CD4-positive, alpha-beta T cell treated with Interleukin-4 for 1 hour (primary cell): ENCODE results near the gene ELOVL6.
"Not testable (repeated sequence)": the region's sequence is repeated elsewhere in the genome, so short reads cannot be mapped to it uniquely, and the experiment has no call there.

Experiments used
- DNase-seq, 2 donors: peaks; one replicate each; pipeline ENCODE4 v3.0.0-alpha.2; 2020 to 2022

ELOVL6 gene

DNA sequence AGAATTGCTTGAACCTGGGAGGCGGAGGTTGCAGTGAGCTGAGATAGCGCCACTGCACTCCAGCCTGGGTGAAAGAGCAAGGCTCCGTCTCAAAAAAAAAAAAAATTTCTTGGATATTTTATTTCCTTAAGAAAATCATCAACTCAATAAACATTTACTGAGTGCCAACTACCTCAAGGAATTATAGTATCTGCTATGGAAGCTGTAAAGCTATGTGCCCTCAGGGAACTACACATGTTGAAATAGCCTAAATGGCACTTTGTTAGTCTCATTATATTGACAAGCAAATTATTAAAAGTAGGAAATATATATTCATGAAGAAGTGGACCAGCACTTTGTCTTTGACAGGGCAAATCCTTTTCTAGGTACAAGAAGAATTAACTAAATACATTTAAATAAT, 40.8 kb downstream of the ELOVL6 start:
- DNase-seq, result no peak

DNA sequence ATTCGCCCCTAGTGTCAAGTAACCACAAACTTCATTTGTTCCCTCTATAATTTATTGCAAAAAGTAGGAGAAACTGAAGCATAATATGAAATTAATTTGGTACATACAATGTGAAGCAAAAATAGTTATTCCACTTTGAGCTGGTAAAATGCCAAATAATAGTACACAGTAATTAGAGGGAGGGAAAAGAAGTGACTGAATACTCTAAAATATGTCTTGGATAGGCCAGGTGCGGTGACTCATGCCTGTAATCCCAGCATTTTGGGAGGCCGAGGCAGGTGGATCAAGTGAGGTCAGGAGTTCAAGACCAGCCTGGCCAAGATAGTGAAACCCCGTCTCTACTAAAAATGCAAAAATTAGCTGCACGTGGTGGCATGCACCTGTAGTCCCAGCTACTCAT, 41.2 kb downstream of the ELOVL6 start:
- DNase-seq, result not testable (repeated sequence)

DNA sequence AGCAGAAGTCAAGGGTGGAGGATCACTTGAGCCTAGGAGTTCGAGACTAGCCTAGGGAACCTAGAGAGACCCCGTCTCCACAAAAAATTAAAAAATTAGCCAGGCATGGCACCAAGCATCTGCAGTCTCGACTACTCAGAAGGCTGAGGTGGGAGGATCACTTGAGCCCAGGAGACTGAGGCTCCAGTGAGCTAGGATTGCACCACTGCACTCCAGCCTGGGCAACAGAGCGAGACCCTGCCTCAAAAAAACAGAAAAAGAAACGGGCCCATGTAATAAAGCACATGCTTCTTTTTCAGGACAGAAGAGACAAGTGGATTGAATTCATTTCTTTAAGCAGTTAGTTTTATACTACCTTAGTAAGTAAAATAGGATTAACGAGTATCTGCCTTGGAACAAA, 42.0 kb downstream of the ELOVL6 start:
- DNase-seq, result no peak

DNA sequence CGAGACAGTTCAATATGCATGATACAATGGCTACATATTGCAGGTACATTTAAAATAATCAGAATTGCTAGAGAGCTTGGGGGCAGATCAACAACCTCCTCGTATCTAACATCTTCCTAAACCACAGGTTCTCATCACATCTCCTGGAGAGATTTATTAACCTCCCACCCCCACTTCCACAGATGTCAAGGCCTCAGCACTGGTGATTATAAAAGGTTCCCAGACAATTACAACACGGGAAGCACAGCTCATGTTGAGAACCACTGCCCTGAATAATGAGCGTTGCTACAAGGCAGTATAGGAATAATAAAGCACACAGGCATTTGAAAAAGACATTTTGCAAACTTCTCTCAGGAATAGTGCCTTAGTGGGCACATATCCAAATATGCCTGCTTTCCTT, 42.8 kb downstream of the ELOVL6 start:
- DNase-seq, result no peak

DNA sequence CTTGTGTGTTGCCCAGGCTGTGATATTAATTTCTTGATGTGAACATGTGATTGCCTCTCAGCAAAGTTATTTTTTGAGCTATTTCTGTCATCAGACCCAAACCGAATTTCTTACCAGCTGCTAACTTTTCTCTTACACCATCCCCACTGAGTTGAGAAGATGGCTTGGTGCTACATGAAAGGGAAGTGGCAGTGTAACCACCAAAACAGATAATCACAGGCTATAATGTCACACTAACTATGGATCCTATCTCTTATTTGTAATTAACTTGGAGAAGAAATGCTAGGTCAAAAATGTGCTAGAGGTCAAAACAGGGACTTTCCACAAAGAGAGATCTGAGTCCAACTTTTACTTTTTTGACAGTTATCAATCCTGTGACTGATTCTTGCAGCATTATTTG, 43.8 kb downstream of the ELOVL6 start:
- DNase-seq, result peak in 1 of 2 donors; percentile 9

DNA sequence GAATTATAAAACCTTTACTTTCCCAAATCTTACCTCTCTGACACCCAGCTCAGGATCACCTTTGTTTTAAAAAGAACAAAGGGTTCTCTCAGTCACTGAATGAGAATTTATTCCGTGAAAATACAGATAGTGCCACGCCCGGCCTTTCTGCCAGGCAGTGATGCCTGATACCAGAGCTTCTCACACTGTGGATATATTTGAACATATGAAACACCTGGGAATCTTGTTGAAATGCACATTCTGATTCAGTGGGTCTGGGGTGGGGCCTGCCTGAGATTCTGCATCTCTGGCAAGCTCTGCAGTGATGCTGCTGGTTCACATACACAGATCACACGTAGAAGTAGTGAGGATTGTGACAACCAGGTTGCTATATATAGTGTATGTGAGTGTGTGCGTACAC, 46.0 kb downstream of the ELOVL6 start:
- DNase-seq, result no peak

DNA sequence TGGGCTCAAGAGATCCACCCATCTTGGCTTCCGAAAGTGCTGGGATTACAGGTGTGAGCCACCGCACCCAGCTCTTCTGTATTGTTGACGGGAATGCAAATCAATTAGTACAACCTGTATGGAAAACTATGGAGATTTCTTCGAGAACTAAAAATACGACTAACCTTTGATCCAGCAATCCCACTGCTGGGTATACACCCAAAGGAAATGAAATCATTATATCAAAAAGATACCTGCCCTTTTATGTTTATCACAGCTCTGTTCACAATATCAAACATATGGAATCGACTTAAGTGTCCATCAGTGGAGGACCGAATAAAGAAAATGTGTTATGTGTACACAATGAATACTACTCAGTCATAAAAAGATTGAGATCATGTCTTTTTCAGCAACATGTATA, 49.3 kb downstream of the ELOVL6 start:
- no peak for DNase-seq

DNA sequence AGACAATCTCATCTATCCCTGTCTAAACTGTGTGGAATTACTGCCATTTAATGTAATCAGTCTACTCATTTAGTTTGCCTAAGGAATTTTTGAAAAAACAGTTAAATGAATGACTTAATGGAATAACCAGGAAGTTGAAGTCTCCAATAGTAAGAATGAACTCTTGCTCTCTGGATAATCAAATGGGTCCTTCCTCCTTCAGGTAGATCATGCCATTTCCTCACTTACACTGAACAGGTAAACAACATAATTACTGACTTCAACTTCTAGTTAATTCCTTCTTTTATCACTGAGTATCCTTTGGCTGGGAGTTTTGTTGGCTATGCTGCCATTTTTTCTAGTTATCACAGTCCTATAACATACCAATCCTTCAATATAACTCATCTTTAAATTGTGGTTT, 56.0 kb downstream of the ELOVL6 start:
- DNase-seq, result no peak

DNA sequence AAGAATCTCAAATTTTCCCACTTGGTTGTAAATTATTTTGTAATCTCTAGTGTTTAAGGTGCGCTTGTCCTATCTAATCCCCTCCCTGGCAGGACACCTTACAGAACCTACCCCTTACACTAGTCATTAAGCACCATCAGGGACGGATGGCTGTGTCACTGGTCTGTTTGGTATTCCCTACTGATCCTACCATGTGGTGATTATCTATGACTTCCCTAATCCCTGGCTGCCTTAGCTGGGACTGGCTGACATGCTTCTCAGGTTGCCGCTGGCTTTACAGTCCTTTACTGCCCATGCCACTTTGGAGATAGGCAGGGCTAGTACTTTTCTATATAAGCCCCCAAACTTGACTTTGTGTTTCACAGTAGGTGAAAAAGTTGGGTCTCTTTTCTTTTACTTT, 58.6 kb downstream of the ELOVL6 start:
- DNase-seq, result no peak

DNA sequence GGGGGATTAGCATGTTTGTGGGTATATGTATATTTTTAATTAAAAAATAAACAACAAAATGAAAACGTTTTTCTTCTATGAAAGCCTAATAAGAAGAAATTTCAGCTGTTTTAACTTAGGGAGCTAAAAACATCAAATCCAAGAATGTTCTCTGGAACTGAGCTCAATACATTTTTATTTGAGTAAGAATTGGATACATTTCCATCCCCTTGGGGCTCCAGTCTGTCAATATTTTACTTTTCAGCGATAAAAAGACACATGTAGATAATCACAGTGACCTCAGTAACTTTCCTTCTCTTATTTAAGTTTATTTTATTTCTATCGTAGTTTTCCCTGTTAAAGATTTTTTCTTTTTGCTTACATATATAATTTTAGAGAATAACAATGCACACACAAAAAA, 59.3 kb downstream of the ELOVL6 start:
- no peak for DNase-seq

DNA sequence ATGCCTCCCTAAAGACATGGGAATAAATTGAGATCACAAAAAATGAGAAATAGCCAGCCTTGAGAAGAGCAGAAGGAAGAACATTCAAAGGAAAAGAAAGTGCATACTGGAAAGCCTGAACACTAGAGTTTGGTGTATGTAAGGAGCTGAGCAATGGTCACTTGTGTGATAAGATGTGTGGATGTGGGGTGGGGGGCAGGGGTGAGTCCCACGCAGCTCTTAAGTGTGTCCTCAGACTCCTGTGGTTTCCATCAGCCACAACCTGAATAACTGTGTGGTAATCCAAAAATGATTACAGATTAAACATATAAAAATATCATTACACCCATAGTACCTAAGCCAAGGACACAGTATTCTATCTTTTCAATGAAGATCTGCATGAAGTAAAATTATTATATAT, 59.9 kb downstream of the ELOVL6 start:
- no peak for DNase-seq

DNA sequence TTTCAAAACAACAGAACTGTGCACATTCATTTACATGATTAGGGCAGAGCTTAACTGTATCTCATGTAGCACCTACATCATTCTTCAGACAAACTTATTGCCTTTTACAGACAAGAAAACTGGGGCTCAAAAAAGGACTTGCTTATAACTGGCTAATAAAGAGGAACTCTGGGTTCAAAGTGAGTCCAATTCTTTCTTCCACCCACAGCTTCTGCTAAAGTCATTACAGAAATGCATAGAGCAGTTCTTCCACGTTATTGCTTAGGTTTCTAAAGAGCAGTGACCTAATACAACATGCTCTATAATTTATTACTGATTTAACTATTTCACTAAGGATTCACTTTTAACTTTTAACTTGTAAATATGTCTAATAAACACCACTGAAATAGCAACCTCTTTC, 60.6 kb downstream of the ELOVL6 start:
- DNase-seq, result no peak

DNA sequence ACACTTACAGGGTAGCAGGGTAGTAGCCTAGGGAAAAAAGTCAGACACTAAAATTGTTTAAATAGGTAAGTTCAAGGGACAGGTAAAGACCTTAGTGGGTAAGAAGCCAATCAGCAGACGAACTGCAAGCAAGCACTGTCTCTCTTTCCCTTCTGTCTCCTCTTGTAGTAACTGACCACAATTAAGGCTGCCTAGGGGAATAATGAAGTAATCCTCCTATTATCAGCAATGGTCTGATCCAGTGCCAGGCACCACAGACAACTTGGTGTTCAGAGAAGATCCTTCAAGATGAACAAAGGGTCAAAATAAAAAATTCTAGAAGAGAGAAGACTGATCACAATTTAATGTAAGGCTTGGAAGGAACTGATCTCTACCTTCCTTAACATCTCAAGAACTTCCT, 62.9 kb downstream of the ELOVL6 start:
- DNase-seq, result no peak

DNA sequence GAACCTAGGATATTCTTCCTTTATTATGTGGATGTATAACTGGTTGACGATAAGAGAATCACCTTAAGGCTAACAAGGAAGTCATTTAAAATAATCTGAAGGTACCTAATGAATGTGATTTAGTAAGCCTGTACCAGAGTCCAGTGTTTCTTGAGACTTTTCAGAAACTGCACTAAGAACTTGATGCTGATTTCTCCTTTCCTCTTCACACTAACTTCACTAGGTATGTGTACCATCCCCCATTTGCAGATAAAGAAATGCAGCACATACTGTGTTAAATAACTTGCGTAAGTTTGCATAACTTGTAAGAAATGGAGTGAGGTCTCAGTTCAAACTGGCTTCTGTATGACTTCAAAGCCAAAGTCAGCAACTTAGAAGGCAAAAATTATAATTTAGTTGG, 63.3 kb downstream of the ELOVL6 start:
- no peak for DNase-seq

DNA sequence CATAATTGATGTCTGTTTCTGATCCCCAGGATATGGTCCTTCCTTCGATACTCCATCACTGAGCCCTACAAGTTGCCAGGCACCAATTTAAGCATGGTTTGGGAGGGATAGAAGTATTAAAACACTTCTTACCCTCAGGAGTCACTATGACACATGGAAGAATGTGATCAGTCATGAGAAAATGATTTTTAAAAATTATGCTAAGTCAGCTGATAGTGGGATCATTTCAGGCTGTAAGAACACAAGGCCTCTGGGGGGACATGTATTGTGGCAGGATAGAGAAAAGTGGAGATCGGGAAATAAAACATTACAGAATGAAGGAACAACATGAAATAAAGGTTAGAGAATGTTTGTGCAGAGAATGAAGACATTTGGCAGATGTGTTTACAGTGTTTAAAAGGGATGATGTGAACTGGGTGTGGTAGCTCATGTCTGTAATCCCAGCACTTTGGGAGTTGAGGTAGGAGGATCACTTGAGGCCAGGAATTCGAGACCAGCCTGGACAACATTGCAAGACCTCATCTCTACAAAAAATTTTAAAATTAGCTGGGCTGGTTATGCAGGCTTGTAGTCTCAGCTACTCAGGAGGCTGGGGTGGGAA, 64.0 kb downstream of the ELOVL6 start:
- DNase-seq, result no peak

DNA sequence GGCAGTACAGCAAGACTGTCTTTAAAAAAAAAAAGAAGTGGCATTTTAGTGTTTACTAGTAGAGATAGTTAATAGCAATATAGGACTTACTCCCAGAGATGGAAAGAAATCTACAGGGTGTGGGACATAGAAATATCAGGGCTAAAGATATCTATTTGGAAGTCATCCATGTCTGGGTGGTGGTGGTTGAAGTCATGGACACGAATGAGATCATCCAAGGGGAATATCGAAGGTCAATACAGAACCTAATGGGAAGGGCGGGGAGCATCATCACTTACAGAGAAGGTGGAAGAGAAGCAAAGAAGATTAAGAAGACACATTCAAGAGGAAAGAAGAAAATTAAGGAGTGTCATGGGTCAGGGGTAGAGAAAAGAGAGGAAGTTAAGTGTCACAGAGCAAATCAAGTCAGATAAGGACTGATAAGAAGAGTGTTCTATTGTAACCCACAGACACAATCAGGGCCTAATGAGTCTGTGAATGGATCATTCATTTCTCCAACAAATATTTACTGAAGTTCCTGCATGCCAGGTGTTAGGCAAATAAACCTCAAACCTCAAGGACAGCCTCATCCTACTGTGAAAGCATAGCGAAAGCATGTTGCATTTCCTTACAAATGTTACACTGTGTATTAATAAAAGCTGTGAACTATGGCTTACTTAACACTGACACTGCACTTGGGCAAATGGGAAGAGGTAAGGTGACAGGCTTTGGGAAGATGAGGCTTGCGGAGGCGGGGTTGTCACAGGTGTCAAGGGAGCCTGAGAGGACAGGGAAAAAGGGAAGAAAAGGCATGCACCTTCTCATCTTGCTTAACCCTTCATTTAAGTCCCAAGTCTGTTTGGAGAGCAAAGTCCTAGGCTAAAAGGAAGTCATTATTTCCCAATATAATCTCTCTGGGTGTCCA, 65.3 kb downstream of the ELOVL6 start:
- no peak for DNase-seq

DNA sequence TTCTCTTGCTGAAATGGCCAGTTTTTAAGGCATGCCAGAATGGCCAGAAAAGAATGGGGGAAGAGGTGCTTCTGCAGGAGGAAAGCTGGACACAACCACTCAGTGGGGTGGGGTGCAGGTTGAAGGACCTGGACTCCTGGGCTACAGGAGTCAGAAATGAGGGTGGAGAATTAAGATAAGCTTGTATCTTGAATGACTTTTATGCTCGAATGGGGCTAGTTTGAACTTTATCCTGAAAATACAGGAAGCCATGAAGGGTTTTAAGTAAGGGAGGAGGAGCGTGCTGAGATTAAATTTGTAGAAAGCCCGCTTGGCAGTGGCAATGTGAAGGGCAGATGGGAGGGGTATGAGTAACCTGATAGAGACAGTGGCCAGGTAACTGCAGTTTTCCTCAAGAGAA, 66.5 kb downstream of the ELOVL6 start:
- DNase-seq, result no peak

DNA sequence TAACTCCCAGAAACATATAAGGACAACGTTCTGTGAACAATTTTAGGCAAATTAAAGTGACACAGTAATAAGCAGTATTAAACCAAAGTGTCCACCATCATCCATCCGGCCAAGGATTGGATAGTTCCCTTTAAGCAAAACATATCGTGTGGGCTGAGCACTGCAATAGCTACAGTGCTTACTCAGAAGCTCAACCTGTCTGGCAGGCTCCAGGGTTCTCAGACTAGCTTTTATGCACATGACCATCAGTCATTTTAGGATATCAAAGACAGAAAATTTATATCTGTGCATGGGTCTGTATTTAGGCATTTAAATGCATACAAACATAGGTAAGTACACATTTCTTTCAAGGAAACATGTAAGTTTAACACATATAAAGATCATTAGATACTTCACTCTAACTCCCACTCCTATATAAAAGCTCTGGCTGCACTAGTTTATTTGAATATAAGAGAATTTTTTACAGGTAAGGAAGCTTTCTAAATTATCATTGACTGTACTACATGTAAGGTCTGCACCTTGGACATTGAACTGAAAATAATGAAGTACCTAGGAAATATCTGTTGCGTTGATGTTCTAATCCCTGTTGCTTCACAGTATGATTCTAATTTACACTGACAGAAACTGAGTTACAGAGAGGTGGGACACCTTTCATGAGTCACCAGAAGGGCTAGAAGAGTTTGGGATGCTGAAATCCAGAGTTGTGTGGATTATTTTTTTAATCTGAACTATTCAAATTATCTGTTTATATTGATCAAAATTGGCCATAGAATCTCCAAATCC, 67.6 kb downstream of the ELOVL6 start:
- no peak for DNase-seq

DNA sequence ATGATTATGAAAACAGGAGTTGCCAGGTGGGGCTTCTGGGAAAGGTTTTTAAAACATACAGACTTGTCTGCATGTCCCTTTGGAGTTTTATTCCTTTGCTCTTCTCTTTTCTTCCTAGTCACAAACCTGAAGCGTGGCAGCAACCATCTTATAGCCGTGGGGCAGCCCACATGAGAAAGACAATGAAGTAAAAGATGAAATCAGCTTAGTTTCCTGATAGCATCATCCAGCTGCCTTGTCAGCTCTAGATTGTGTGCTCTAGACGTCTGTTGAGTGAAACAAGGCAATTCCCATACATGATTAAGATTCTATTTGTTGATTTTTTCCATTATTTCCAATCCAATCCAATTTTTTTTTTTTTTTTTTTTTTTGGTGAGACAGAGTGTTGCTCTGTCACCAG, 68.9 kb downstream of the ELOVL6 start:
- no peak for DNase-seq

DNA sequence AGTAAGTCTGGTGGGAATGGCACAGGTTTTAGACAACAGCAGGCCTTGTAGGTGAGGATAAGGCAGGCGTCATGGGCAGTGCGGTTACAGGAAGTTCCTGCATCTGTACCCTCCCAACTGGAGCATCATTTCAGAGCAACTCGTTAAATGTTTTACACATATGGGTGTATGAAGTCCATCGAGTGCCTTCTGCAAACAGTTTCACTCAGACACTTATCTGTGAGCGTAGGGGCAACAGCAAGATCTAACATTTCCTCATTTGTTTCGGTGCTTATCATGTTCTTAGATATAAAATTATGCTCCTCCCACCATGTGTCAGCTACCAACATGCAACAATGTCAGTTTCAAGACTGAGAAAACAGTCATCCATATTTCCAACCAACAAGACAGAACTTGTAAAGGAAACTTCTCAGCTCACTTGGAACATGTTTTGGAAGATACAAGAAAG, 69.9 kb downstream of the ELOVL6 start:
- DNase-seq, result no peak

DNA sequence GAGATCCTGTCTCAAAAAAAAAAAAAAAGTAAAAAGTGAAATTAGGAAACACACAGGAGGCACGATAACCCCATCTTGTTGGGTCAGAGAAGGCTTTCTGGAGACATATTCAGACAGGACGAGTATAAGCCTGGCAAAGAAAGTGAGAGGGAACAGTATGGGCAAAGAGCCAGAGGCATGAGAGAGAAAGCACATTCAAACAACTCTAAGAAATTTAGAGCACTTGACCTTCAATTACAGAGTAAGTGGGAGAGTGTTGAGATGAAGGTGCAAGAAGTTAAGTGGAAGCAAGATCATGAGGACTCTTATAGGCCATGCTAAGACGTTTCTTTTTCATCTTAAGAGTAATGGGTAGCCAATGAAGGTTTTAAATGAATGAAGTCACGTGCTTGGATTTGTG, 70.4 kb downstream of the ELOVL6 start:
- no peak for DNase-seq

DNA sequence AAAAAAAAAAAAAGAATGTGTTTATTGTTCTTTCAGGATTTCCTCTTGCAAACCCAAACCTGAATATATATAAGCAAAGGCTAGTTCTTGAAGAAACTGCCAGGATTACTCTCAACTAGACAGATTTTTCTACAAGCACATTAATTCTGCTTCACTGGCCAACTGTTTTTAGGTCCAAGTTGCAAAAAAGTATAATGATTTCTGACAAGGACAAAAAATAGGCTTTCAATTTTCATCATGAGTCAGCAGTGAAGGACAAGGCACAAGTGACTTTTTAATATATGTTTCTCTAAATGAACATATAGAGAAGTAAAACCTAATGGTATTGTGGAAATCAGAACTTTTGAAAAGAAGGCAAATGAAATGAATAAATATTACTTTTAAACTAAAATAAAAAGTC, 73.7 kb downstream of the ELOVL6 start:
- no peak for DNase-seq

DNA sequence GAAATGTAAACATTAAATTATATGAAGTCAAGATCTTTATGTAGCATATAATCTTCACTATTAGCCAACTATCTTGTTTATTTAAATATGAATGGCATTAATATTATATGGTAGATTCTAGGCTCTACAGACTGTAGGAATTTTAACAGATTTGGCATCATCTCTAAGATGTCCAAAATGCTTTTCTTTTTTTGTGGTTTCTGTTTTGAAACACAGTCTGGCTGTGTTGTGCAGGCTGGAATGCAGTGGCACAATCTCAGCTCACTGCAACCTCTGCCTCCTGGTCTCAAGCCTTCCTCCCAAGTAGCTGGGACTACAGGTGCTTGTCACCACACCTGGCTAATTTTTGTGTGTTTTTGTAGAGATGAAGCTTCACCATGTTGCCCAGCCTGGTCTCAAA, 76.2 kb downstream of the ELOVL6 start:
- no peak for DNase-seq

DNA sequence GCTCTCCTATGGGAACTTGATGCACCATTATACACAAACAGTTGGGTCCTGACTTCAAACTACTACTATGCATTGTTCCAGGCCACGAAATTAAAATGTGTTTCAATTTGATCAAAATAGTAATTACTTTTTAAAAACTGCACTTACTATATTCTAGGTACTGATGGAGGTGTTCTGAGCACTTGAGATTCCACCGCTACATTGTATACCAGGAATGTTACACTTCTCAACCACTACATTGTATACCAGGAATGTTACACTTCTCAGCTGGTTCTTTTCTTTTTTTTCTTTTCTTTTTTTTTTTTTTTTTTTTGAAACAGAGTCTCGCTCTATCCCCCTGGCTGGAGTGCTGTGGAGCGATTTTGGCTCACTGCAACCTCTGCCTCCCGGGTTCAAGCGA, 77.9 kb downstream of the ELOVL6 start:
- no peak for DNase-seq
